Renal cortex interstitium (tissue), 11 donors: Measurements from ENCODE around the gene PCGF1. TPM values are rescaled to one million over a fixed set of nuclear protein-coding genes. Genes with fewer than 3 reads are reported as not detected.

ENCODE experiments used
- DNase-seq, 11 donors: peaks; one replicate each; pipeline ENCODE4 v3.0.0-alpha.2; 2013; ENCODE audit warnings: low read depth in 9 of 11, low spot score in 4 of 11; ENCODE audit errors: extremely low read depth in 1 of 11
- polyA plus RNA-seq, 3 donors: library from polyadenylated mRNA; unstranded; fragments of 120-200 nt; gene quantifications; one replicate each; pipeline ENCODE4 v1.2.1, GENCODE V29; 2013; ENCODE audit not compliant: insufficient read length in 3 of 3

Gene PCGF1
- polyA plus RNA-seq, 3 donors = 23.8 to 26.5 (median 24.8) TPM

- no peak for DNase-seq
Observed at GRCh38 chr2:74526649-74527230, 19.2 kb upstream of the PCGF1 start.

- no peak for DNase-seq
Observed at GRCh38 chr2:74525717-74526648, 18.5 kb upstream of the PCGF1 start, which contains the start of gene DQX1. Gene DQX1 (minus strand): TSS chr2:74526231. CDS start chr2:74525729, 502 bp downstream.

- no peak for DNase-seq
Observed at GRCh38 chr2:74524955-74525716, 17.6 kb upstream of the PCGF1 start.

GRCh38 chr2:74524005-74524404, 16.5 kb upstream of the PCGF1 start:
- no peak for DNase-seq

GRCh38 chr2:74522516-74522915, 15.0 kb upstream of the PCGF1 start:
- DNase-seq = no peak

GRCh38 chr2:74516650-74517049, 9.2 kb upstream of the PCGF1 start:
- no peak for DNase-seq

GRCh38 chr2:74515981-74516633, 8.6 kb upstream of the PCGF1 start:
- DNase-seq = no peak

GRCh38 chr2:74515271-74515980, 7.9 kb upstream of the PCGF1 start:
- no peak for DNase-seq

- DNase-seq = no peak
Observed at GRCh38 chr2:74514368-74515270, 7.1 kb upstream of the PCGF1 start, which contains the start of gene TLX2. Gene TLX2 (plus strand): TSS chr2:74514450. CDS start chr2:74514807, 357 bp downstream.

GRCh38 chr2:74513605-74514367, 6.3 kb upstream of the PCGF1 start:
- no peak for DNase-seq

GRCh38 chr2:74512744-74513604, 5.5 kb upstream of the PCGF1 start:
- DNase-seq = no peak

- DNase-seq = no peak
Observed at GRCh38 chr2:74511104-74511989, 3.9 kb upstream of the PCGF1 start.

- DNase-seq = no peak
Observed at GRCh38 chr2:74510272-74510671, 2.8 kb upstream of the PCGF1 start.

- no peak for DNase-seq
Observed at GRCh38 chr2:74507926-74508520, 528 bp upstream of the PCGF1 start.
